ENCODE measurements around the gene ENDOU.

DNA sequence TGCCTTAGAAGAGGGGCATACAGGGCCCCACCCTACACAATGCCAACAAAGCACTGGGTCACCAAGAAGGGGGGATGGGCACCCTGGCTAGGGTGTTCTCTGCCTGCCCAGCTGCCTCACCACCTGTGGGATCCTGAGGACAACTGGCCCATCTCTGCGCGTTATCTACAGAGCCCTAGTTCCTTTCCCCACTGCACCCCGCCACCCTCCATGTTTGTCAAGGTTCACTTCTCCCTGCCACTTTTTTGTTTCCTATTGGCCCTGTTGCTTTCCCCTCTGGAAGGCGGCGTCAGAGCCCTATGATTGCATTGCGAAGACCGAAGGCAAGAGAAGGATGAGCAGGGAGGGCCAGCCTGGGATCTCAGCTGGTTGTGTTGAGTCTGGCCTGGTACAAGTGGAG is 49.4 kb upstream of the ENDOU start:
- TF ChIP-seq, protein P1, sequence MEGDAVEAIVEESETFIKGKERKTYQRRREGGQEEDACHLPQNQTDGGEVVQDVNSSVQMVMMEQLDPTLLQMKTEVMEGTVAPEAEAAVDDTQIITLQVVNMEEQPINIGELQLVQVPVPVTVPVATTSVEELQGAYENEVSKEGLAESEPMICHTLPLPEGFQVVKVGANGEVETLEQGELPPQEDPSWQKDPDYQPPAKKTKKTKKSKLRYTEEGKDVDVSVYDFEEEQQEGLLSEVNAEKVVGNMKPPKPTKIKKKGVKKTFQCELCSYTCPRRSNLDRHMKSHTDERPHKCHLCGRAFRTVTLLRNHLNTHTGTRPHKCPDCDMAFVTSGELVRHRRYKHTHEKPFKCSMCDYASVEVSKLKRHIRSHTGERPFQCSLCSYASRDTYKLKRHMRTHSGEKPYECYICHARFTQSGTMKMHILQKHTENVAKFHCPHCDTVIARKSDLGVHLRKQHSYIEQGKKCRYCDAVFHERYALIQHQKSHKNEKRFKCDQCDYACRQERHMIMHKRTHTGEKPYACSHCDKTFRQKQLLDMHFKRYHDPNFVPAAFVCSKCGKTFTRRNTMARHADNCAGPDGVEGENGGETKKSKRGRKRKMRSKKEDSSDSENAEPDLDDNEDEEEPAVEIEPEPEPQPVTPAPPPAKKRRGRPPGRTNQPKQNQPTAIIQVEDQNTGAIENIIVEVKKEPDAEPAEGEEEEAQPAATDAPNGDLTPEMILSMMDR (conservative IDR thresholded peaks at IDR 0.05 in 1 of 2, IDR thresholded peaks at IDR 0.05 in 1 of 2; ENCODE audit: low read depth in 1 of 2, low read length in 2 of 2), result no peak
- TF ChIP-seq EZH2 (IDR thresholded peaks at IDR 0.05; ENCODE audit: low read length, missing control alignments), result no peak
